Bronchial epithelial cell (primary cell): ENCODE measurements around the gene COBL. TPM values are rescaled to one million over a fixed set of nuclear protein-coding genes. Genes with fewer than 3 reads are reported as not detected.

Experiments used
- DNase-seq: peaks from one replicate; pipeline ENCODE4 v3.0.0-alpha.2; 2010; ENCODE audit warnings: low read depth
- FAIRE-seq: peaks from 2 replicates; lab custom pipeline; 2011; peaks lifted over from hg19 to GRCh38; lab: Jason Lieb, UNC
- H3K27me3 ChIP-seq: 2 replicates; pipeline ENCODE4 v1.5.1; 2011; ENCODE audit warnings: low read length; ENCODE audit not compliant: control insufficient read depth, insufficient read depth
- H3K36me3 ChIP-seq: 2 replicates; pipeline ENCODE4 v1.5.1; 2011; ENCODE audit warnings: low read length; ENCODE audit not compliant: control insufficient read depth, insufficient read depth
- H3K4me3 ChIP-seq: 2 replicates; pipeline ENCODE4 v1.5.1; 2011; ENCODE audit warnings: mild to moderate bottlenecking, low read depth, low read length, control low read depth
- CTCF ChIP-seq: IDR thresholded peaks from 2 replicates; pipeline ENCODE4 v1.5.1; 2011; ENCODE audit warnings: mild to moderate bottlenecking, moderate library complexity, low read length, control low read depth, inconsistent platforms; ENCODE audit not compliant: insufficient read depth, severe bottlenecking
- total RNA-seq: library from RNA; depleted of rRNA; stranded (reverse); fragments of >200 nt; gene quantifications from 2 replicates; pipeline ENCODE4 v1.2.1, GENCODE V29; 2014

Gene COBL
- total RNA-seq, 1 donor from 2014 or later = 1.1 TPM

GRCh38 chr7:51262796-51263531, 53.6 kb downstream of the COBL start:
- TF ChIP-seq CTCF = no peak
- H3K4me3 ChIP-seq = no peak overlapping the region

GRCh38 chr7:51261950-51262795, 54.4 kb downstream of the COBL start:
- Histone ChIP-seq H3K27me3 (no peaks in the 10 kb centered on the region), H3K36me3 (no peaks in the 10 kb centered on the region), H3K4me3 (no peak overlapping the region)
- DNase-seq = no peak
- TF ChIP-seq CTCF = no peak
- FAIRE-seq = no peak

More at GRCh38 chr7:51262796-51263531, 53.6 kb downstream of the COBL start:
- Histone ChIP-seq H3K36me3 (no peaks in the 10 kb centered on the region), H3K27me3 (no peaks in the 10 kb centered on the region)
- FAIRE-seq = no peak
- no peak for DNase-seq

GRCh38 chr7:51261117-51261835, 55.3 kb downstream of the COBL start:
- FAIRE-seq = no peak

GRCh38 chr7:51260516-51260915, 56.1 kb downstream of the COBL start:
- DNase-seq (no peak), FAIRE-seq (no peak)
- no peaks in the 10 kb centered on the region for H3K27me3 ChIP-seq
- no peaks in the 10 kb centered on the region for H3K36me3 ChIP-seq
- TF ChIP-seq CTCF = no peak
- H3K4me3 ChIP-seq = no peak overlapping the region

More at GRCh38 chr7:51261117-51261835, 55.3 kb downstream of the COBL start:
- no peaks in the 10 kb centered on the region for H3K36me3 ChIP-seq
- H3K4me3 ChIP-seq = no peak overlapping the region
- no peak for TF ChIP-seq CTCF
- no peaks in the 10 kb centered on the region for H3K27me3 ChIP-seq
- DNase-seq = no peak

- no peak overlapping the region for H3K4me3 ChIP-seq
- TF ChIP-seq CTCF = no peak
- no peaks in the 10 kb centered on the region for H3K27me3 ChIP-seq
- no peaks in the 10 kb centered on the region for H3K36me3 ChIP-seq
- no peak for DNase-seq
- no peak for FAIRE-seq
Observed at GRCh38 chr7:51259766-51260165, 56.8 kb downstream of the COBL start.
